NCI-H460 (cell line): Measurements from ENCODE around the gene CEBPA. TPM values are rescaled to one million over a fixed set of nuclear protein-coding genes. Genes with fewer than 3 reads are reported as not detected.
"Not testable (repeated sequence)": the region's sequence is repeated elsewhere in the genome, so short reads cannot be mapped to it uniquely, and the experiment has no call there.

ENCODE experiments used
- DNase-seq: peaks from one replicate; pipeline ENCODE4 v3.0.0-alpha.2; 2016; ENCODE audit warnings: low read depth; ENCODE audit errors: extremely low read depth
- total RNA-seq: library from RNA; depleted of rRNA; stranded (reverse); fragments of >200 nt; shearing (Covaris generic); gene quantifications from 2 replicates; pipeline ENCODE4 v1.2.3, GENCODE V29; 2014

CEBPA gene
- total RNA-seq, 1 experiment from 2014 or later, result 6.5 TPM

DNA sequence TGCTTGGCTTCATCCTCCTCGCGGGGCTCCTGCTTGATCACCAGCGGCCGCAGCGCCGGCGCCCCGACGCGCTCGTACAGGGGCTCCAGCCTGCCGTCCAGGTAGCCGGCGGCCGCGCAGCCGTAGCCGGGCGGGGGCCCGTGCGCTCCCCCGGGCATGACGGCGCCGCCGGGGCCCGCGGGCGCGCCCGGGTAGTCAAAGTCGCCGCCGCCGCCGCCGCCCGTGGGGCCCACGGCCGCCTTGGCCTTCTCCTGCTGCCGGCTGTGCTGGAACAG lies 497 bp downstream of the CEBPA start:
- DNase-seq, result no peak

DNA sequence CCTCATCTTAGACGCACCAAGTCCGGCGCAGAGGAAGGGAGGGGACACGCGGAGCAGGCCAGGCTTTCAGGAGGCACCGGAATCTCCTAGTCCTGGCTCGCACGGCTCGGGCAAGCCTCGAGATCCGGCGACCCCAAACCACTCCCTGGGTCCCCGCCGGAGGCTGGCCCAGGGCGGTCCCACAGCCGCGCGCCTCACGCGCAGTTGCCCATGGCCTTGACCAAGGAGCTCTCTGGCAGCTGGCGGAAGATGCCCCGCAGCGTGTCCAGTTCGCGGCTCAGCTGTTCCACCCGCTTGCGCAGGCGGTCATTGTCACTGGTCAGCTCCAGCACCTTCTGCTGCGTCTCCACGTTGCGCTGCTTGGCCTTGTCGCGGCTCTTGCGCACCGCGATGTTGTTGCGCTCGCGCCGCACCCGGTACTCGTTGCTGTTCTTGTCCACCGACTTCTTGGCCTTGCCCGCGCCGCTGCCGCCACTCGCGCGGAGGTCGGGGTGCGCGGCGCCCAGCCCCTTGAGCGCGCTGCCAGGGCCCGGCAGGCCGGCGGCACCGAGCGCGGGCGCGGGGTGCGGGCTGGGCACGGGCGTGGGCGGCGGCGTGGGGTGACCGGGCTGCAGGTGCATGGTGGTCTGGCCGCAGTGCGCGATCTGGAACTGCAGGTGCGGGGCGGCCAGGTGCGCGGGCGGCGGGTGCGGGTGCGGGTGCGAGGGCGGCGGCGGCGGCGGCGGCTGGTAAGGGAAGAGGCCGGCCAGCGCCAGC lies 1.0 kb downstream of the CEBPA start:
- DNase-seq, result no peak

DNA sequence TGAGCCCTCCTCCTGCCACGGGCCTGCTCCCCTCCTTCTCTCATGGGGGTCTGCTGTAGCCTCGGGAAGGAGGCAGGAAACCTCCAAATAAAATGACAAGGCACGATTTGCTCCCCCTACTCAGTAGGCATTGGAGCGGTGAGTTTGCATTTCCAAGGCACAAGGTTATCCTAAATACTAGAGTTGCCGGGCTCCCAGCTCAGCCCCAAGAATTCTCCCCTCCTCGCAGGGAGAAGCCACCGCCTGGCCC lies 1.5 kb downstream of the CEBPA start:
- DNase-seq, result no peak

DNA sequence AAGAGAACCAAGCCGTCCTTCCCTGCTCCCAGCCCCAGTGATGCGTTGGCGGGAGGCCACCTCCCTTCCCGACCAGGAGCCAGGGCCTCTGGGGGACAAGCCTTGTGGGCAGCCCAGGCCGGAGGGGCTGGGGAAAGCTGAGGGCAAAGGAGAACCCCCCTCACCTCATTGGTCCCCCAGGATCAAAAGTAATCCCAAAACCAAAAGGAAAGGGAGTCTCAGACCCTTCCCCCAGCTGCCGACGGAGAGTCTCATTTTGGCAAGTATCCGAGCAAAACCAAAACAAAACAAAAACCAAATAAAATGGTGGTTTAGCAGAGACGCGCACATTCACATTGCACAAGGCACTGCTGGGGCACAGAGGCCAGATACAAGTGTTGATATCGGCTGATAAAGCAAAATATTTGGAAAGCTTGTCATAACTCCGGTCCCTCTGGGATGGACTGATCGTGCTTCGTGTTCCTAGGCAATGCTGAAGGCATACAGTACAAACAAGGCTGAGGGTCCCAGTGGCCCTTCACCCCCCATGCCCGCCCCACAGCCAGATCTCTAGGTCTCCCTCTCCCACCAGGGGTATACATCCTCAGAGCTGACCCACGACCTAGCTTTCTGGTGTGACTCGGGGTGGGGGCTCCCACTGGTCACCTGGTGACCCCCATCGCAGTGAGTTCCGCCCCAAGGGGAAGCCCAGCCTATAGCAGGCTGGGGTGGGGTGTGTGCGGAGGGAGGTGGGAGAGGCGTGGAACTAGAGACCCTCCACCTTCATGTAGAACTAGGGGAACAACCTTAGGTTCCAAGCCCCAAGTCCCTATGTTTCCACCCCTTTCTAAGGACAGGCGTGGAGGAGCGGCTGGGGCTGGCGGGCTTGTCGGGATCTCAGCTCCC lies 2.1 kb downstream of the CEBPA start:
- DNase-seq, result no peak

DNA sequence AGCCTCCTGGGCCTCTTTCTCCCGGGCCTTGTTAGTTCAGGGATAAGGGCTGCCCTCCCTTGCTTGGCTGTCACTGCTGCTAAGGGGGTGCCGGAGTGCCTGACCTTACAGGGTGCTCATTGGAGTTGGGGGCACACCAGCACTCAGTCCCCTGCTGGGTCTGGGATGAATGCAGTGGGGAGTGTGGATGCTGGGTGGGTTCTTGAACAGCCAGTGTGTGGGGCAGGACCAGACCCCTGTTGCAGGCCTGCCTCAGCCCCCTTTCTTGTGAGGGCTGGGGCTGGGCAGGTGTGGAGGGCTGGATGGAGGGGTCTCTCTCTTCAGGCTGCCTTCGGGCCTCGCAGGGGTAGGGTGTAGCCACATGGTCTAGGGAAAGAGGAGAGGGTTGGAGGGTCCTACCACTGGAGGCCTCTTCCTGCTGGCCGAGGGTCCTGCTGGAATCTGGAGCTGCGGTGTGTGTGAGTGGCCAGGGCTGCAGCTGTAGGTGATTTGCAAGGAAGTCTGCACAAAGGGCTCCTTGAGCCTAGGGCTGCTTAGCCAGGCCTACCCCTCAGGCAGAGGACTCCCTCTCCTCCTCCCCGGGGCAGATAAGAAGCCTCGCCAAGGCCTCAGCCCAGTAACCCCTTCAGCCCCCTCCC lies 3.2 kb downstream of the CEBPA start:
- no peak for DNase-seq

DNA sequence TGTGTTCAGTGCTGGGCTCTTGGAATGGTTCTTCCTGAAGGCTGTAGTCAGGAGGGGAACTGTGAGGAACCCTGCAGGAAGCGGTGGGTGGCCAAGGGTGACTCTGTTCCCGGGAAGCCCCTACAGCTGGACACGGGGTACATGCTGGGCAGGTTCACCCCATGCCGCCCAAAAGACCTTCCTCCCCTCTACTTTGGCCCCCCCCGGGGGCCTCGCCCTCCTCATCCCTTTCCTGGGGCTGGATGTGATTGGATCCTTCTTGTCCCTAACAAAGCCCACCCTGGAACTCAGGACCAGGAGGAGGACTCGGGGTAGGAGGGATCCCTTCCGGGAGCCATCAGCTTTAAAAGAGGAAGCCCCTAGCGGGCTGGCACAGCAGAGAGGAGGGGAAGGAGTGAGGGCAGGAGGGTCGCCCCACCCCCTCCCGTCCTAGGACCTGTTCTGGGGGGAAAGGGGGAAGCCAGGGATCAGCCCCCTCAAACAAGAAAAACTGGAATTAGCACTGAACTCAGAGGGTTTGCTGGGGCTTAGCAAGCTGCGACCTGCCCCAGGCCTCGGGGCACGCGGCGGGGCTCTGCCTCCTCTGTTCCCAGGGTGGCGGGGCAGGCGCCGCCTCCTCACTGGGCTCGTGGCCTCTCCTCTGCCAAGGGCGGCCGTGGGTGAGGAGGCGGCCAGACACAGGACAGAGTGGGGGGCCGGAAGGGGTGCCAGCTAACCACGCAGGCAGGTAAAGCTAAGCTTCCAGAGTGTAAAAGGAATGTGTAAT lies 4.0 kb downstream of the CEBPA start:
- no peak for DNase-seq

DNA sequence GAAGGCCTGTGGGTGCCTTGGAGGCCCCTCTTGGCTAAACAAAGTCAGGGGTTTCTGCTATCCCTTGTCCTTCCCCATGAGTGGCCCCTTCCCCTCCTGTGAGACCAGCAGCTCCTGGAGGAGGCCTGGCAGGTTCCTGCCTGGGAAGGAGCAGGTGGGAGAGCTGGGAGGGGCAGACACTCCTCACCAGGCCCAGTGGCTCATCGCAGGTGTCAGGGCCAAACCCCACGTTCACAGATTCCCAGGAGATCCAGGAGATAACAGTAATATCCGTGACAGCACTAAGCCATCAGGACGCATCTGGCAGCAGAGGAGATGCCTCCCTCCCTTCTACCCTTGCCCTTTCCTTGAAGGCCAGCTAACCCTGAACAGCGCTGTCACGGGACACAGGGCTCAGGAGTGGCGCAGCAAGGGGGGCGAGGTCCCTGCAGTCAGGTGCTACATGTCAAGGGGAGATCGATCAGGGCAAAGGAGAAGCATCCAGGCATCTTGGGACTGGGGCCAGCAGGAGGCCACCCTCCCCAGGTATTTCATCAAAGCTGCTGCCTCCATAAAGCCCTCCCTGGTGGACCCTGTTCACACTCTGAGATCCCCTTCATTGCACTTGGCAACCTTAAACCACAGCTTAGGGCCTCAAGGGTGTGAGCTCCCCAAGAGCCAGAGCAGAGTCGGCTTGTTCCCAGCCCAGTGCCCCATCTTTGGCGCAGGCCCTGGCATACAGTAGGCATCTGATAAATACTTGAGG lies 4.8 kb downstream of the CEBPA start:
- no peak for DNase-seq

DNA sequence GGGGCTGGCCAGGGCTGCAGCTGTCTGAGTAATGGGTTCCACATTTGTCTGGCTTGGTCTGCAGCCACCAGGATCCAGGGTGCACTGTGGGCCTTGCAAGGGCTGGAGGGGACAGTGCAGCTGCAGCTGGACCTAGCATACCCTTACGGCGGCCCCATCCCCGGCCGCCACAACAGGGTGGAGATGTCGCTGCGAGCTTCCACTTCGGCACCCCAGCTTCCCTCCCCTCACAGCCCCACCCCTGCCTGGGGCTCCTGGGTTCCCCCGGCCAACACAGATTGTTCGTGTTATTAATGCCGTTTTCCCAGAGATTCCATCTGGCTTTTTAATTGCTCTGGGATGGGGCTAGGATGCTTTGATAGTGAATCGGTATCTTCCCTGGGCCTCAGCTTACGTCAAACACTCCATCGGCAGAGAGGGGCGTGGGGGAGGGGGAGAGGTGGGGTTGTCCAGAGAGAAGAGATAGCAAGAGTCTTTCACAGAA lies 5.8 kb downstream of the CEBPA start:
- DNase-seq, result no peak

DNA sequence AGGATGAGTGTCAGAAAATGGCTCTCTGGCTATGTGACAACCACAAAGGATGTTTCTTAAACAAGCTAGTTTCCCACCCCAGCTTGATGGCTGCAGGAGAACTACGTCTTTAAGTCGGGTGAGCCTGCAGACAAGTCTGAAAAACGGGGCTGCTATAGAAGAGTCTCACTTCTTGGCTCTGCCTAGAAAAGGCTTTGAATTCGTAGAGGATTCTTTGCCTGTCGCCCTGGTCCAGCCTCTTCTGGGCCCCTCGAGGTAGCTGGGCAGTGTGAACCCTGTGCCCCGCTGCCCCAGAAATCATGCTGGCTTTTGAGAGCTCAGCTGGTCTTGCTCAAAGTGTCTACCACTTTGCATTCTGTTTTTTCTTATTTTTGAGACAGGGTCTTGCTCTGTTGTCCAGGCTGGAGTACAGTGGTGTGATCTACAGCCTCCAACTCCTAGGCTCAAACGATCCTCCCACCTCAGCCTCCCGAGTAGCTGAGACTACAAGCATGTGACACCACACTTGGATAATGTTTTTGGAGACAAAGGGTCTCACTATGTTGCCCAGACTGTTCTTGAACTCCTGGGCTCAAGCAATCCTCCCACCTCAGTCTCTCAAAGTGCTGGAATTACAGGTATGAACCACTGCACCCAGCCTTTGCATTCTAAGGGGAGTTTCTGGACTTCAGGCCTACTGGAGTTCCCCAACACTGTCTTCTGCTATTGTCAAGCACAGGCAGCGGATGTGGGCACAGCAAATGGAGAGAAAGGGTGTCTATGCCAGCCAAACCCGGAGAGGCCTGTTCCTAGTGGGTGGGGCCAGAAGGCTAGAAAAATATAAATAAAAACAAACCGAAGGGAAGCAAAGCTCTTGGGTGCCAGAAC lies 6.5 kb downstream of the CEBPA start:
- no peak for DNase-seq

DNA sequence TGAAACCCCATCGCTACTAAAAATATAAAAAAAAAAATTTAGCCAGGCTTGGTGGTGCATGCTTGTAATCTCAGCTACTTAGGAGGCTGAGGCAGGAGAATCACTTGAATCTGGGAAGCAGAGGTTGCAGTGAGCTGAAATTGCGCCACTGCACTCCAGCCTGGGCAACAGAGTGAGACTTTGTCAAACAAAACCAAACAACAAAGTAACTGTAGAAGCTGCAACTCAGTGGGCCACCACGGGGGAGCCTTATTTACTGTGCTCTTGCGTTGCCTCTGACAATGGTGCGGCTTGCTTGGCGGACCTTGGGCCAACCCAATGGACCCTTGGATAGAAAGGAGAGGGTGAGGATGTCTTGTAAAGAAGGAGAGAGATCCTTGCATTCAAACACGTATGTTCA lies 7.3 kb downstream of the CEBPA start:
- not testable (repeated sequence) for DNase-seq

DNA sequence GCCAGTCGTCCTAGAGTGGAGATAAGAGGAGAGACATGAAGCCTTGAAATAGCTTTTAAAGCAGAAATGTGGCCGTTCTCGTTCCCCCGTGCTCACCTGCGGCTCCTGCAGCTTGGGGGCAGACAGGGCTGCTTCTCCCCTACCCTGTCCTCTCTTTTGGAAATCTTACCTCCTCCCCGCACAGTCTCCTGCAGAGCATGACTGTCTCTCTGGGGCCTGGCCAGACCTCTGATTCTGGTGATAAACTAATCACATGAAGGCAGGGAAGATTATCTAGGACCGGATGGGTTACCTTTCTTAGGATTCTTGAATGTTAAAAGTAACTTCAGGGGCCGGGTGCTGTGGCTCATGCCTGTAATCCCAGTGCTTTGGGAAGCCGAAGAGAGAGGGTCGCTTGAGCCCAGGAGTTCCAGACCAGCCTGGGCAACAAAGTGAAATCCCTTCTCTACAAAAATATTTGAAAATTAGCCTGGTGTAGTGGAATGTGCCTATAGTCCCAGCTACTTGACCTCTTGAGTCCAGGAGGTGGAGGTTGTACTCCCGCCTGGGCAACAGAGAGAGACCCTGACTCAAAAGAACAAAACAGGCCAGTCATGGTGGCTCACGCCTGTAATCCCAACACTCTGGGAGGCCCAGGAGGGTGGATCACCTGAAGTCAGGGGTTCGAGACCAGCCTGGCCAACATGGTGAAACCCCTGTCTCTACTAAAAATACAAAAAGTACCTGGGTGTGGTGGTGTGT lies 8.1 kb downstream of the CEBPA start:
- no peak for DNase-seq

DNA sequence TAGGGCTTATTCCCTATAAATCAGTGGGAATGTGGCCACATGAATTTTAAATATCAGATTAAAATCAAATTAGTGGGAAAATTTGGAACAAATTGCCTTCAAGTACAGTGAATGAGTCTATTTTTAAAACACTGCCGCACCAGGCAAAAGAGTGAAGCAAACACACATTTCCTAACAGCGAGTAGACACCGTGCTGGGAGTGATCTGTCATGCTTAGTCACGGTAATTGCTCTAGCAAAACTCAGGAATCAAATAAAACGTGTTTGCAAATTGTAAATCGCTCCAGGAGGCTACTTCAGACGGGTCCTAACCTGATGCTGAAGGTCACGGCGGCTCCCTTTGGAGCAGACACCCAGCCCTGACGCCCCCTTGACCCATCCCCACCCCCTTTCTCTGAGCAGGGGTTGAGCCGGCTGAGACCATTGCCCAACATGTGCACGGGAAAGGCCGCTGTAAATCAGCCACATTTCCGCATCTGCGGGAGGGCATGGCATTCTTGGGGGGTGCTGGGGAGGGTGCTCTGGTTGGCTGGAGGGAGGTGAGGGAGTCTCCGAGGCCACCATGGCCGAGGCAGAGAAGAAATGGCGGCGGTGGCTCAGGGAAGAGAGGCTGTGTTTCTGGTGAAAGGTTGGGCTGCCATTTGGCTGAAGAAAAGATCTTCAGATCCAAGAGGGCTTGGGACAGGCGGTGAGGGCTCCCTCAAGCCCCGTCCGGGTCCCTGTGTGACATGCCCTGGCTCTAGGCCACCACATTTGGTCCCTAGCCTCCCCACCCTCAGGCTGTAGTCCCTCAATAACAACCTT lies 8.9 kb downstream of the CEBPA start:
- DNase-seq, result peak; percentile 48

DNA sequence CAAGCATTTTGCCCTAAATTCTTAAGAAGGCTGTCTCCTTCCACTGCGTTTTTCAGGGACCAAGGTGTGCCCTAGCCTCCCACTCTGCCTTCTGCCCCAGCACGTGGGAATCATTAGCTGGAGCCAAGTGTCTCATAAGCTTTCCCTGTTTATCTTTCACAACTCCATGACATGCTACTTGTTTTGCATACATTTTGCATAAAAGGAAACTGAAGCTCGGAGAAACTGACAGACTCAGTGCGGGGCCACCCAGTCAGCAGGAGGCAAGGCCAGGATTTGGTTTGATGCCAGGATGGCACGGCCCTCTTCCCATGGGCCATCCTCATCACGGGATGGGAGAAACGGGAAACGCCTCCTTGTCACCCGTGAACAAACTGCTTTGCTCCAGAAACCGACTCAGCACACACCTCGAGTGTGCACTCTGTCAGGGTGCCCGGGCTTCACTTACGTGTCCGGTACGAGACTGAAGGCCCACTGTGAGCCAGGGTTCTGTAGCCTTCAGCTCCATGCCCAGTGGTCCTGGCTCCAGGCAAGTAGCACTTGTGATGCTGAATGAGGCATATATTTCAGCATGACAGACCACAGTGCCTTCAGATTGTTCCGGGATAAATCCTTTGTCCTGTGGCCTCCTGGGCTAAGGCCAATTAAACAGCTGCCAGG lies 9.6 kb downstream of the CEBPA start:
- DNase-seq, result no peak

DNA sequence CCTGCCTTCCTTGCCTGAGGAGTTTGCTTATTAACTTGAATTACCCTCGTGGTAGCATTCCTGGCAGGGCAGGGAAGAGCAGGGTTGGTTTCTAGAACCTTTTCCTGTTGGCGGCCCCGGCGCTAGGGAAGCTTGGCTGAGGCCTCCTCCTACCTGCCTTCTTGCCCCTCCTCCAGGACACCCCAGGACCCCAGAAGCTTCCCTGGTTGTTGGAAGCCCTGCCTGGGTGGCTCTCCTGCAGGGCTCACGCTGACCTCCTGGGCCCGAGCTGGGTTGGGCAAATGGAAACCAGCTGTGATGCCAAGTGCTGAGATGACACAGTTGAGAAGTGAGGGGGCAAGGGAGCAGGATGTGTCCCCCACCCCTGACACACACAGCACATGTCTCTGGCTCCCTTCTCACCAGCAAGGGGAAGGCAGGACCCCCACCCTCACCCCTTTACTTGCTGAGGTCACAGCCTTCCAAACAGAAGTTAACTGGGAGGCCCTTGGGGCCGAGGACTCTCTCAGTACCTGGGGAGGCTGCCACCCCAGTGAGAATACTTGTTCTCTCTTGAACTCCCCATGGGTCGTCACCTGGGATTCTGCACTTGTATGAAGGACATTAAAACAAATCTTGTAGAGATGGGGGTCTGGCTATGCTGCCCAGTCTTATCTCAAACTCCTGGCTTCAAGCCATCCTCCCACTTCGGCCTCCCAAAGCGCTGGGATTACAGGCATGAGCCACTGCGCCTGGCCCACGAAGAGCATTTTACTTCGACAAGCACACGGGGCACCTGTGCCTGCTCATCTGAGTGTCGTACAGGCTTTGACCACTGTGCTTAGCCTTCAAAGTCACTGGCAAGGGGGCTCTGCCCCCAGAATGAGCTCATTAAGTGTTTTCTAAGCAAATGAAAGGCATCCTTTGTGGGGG lies 10.5 kb downstream of the CEBPA start:
- DNase-seq, result no peak

DNA sequence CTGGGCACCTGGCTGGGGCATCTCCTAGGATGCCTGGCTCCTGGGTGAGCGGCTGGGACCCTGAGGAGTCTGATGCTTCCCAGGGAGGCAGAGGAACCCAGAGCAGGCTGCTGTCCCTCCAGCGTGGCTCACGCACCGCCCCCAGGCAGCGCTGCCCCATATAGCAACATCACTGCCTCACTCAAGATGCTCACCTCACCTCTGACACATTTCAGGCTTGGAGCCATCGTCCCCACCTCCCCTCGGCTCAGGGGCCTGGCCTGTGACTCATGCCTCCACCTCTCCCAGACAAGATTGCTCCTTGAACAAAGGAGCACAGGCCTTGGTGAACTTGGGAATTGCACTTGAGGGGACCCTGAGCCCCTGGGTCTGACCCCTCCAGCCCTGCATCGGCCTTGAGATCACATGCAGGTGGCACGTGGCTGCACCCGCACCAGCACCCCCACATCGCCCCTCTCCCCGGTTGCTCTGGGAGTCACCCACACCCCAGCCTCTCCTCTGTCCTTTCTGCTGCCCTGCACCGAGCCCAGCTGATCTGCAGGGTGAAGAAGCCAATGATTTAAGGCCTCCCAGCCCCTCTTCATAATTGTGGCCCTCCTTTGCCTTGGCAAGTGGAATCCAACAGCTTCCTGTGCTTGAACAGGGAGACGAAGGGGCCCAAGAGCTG lies 11.2 kb downstream of the CEBPA start:
- no peak for DNase-seq
